Pancreas (tissue), 10 donors: ENCODE results near the gene HES4. TPM values are rescaled to one million over a fixed set of nuclear protein-coding genes. Genes with fewer than 3 reads are reported as not detected.

Source experiments
- ATAC-seq, 4 donors: fragments of 200-7000 bp; cut with Tn5 transposase; one replicate each; pipeline versions ENCODE4 v1.8.0 to v1.9.1; 2020; ENCODE audit warnings: mild to moderate bottlenecking in 4 of 4, moderate library complexity in 4 of 4
- DNase-seq, 6 donors: peaks; one replicate each; pipeline ENCODE4 v3.0.0-alpha.2; 2020
- FAIRE-seq: peaks from 2 replicates; lab custom pipeline; 2012; peaks lifted over from hg19 to GRCh38; lab: Jason Lieb, UNC
- H3K27ac ChIP-seq, 4 donors: fragments of 200-600 bp; sonication (generic); 1 replicate in 3 of 4; 2 replicates in 1 of 4; pipeline versions ENCODE4 v1.5.0 to v1.8.0; 2020
- H3K27me3 ChIP-seq, 4 donors: fragments of 200-600 bp; one replicate each; pipeline ENCODE4 v1.8.0; 2021
- H3K36me3 ChIP-seq, 3 donors: fragments of 200-600 bp; sonication (generic) in 1 of 3; one replicate each; pipeline versions ENCODE4 v1.5.0 to v1.8.0; 2020 to 2021
- H3K4me1 ChIP-seq, 3 donors: fragments of 200-600 bp; one replicate each; pipeline ENCODE4 v1.8.0; 2021
- H3K4me3 ChIP-seq, 4 donors: fragments of 200-600 bp; sonication (generic) in 2 of 4; one replicate each; pipeline versions ENCODE4 v1.5.0 to v1.8.0; 2020 to 2021
- H3K9me3 ChIP-seq, 4 donors: fragments of 200-600 bp; one replicate each; pipeline ENCODE4 v1.8.0; 2021
- CTCF ChIP-seq, 4 donors: fragments of 200-600 bp; sonication (generic) in 3 of 4; IDR thresholded peaks; one replicate each; pipeline versions ENCODE4 v1.5.0 to v1.8.0; 2021; ENCODE audit warnings: antibody characterized with exemption in 4 of 4
- WGBS, 2 donors: extraction: QIAGEN DNeasy Blood & Tissue Kit; methylation state at CpG; one replicate each; pipeline ENCODE4 v1.1.7; 2013; 5-methylcytosine and 5-hydroxymethylcytosine counted together
- intact Hi-C, 3 donors: fragments of 100-400 bp; cut with DNase I; formaldehyde crosslinking; loops; one replicate each; pipeline versions ENCODE4 v1.11.1 to v1.14.2; 2022
- polyA plus RNA-seq, 2 donors: library from polyadenylated mRNA; stranded (reverse); fragments of 200-250 nt; gene quantifications; one replicate each; pipeline ENCODE4 v1.2.3, GENCODE V29; 2013
- total RNA-seq, 6 donors: library from RNA; stranded (reverse); fragmentation: NEBNext Ultra II Directional in 4 of 6; extraction: Animal tissue kit (Norgen Biotek cat#: 25700) in 4 of 6; gene quantifications; one replicate each; pipeline versions ENCODE4 v1.2.1 to v1.2.4, GENCODE V29; 2021 to 2023
- donor health status: healthy with polysubstance abuse.
- donor health status: DM: no; HTN: no; CAD: no; lungs with moderate emphysema.
- donor health status: DM: no; HTN: no; CAD: no.
- donor health status: control.
- donor health status: control.
- donor health status: Bipolar disorder and iron deficiency.
- donor health status: DM: yes; HTN: yes; CAD: no.
- donor health status: DM: no; HTN: no; CAD: no.
- donor health status: DM: no; HTN: no; CAD: no.
- donor health status: DM: yes; HTN: yes; CAD: no.

Gene HES4
- total and polyA plus RNA-seq, 8 donors: 13.2 to 46.4 (median 25.6) TPM

- peak overlapping the region in 2 of 4 donors; percentile 20 to 23 for H3K4me3 ChIP-seq
- no peaks in the 10 kb centered on the region for H3K27me3 ChIP-seq
- H3K9me3 ChIP-seq: no peaks in the 10 kb centered on the region
- peaks cover 0 to 8% (median 6%) of the 10 kb centered on the region in 3 donors for H3K4me1 ChIP-seq
- intact Hi-C loops: no loop called here
- FAIRE-seq (no peak), DNase-seq (peak in 4 of 6 donors; percentile 60 to 84 (median 76)), ATAC-seq (peak; percentile 49 to 70 (median 54))
- WGBS, 2 donors: 53 to 64% methylated on average over 23 to 31 of the region's 31 CpGs
- TF ChIP-seq CTCF (IDR thresholded peaks at IDR 0.05): no peak
- peak overlapping the region; percentile 73 to 83 (median 74) for H3K27ac ChIP-seq
- no peaks in the 10 kb centered on the region for H3K36me3 ChIP-seq
Measured at GRCh38 chr1:1024771-1025699, 25.1 kb upstream of the HES4 start.

DNA sequence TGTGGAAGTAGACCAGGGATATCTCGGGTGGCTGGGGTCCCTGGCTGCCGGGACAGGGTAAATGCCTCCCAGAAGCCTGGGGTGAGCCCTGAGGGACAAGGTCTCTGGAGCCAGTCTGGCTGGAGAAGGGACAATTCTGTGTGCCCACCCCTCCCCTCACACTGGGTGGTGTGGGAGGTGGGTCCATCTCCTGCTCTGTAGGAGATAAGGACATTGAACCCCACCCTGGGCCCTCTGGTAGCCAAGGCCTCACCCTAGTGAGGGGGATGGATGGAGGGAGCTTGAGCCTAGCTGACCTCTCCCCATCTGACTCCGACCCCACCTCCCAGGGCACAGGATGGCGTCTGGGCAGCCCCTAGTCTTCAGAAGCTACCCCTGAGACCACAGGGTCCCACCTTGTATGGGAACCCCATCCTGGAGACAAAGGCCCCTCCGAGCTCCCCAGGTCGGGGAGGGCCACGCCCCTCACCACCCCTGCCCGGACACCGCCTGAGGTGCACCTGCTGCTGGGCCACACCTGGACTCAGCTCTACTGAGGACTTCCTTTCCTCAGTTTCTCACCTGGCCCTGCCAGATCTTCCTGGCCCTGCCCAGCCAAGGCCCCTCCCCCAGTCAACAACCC, 24.4 kb upstream of the HES4 start:
- Histone ChIP-seq H3K36me3 (no peaks in the 10 kb centered on the region), H3K27ac (peak overlapping the region; percentile 73 to 83 (median 74)), H3K4me3 (peak overlapping the region in 1 of 4 donors; percentile 8), H3K4me1 (peaks cover 0 to 8% (median 6%) of the 10 kb centered on the region in 3 donors), H3K27me3 (no peaks in the 10 kb centered on the region), H3K9me3 (no peaks in the 10 kb centered on the region)
- ATAC-seq (no peak), FAIRE-seq (no peak), DNase-seq (no peak)
- intact Hi-C loops: no loop called here
- TF ChIP-seq CTCF (IDR thresholded peaks at IDR 0.05): no peak
- WGBS, 2 donors: 68 to 81% methylated on average over 8 to 9 of the region's 9 CpGs

DNA sequence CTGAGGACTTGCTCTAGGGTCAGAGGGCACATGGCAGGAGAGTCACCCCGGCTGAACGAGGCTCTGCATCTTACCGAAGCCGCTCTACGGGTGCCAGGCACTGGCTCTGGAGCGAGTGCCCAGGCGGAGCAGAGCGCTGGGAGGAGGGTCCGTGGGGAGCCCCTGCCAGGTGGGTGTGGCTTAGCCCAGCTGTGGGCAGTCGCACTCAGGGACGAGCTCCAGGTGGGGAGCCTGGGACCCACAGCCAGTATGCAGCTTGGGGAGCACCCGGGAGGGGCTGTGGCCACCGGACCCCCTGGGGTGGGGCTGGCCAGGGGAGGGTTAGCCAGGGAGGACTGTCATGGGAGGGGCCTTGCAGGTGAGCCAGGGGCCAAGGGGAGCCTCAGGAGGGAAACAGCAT, 23.8 kb upstream of the HES4 start:
- peak in 1 of 6 donors; percentile 76 for DNase-seq
- no peak for ATAC-seq
- Histone ChIP-seq H3K4me1 (peaks cover 0 to 8% (median 6%) of the 10 kb centered on the region in 3 donors), H3K4me3 (peak overlapping the region in 1 of 4 donors; percentile 8), H3K9me3 (no peaks in the 10 kb centered on the region), H3K36me3 (no peaks in the 10 kb centered on the region), H3K27me3 (no peaks in the 10 kb centered on the region), H3K27ac (peak overlapping the region; percentile 73 to 83 (median 74))
- FAIRE-seq: no peak
- intact Hi-C loops: no loop called here
- 64 to 70% methylated on average over 13 of the region's 13 CpGs for WGBS, 2 donors
- TF ChIP-seq CTCF (IDR thresholded peaks at IDR 0.05): no peak

DNA sequence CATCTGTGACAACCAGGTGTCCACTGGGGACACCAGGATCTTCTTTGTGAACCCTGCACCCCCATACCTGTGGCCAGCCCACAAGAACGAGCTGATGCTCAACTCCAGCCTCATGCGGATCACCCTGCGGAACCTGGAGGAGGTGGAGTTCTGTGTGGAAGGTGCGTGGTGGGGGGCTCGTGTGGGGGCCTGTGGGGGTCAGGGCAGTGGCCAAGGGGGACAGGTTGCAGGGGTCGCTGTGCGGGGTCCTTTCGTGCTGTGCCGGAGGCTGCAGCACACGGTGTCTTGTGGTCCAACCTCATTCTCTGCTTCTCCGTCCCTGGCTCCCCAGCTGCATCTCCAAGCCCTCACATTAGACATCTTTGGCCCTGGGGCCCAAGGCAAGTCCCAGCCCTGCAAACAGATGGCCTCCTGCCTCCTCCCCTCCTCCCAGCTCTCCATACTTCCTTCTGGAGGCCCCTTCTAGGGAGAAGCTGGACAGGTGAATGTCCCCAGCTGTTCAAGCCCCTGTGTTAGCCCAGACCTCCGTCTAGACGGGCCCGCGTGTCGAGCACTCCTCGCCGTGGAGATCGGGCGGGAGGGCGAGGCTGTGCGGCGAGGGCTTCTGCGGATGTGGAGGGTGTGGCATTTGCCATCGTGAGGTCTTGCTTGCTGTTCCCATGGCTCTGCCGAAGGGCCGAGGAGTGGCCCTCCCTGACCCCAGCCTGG, 22.6 kb upstream of the HES4 start:
- DNase-seq: peak in 1 of 6 donors; percentile 34
- intact Hi-C loops: no loop called here
- no peak for ATAC-seq
- no peak for TF ChIP-seq CTCF (IDR thresholded peaks at IDR 0.05)
- FAIRE-seq: no peak
- no peaks in the 10 kb centered on the region for H3K36me3 ChIP-seq
- no peaks in the 10 kb centered on the region for H3K9me3 ChIP-seq
- peaks cover 0 to 8% (median 6%) of the 10 kb centered on the region in 3 donors for H3K4me1 ChIP-seq
- no peak overlapping the region for H3K4me3 ChIP-seq
- no peak overlapping the region for H3K27ac ChIP-seq
- H3K27me3 ChIP-seq: no peaks in the 10 kb centered on the region
- WGBS, 2 donors: 89 to 91% methylated on average over 27 of the region's 27 CpGs
